A673 (cell line): ENCODE results near the gene TTR.

Source experiments
- EZH2 ChIP-seq: fragments of 200-600 bp; sonication (generic); IDR thresholded peaks from 2 replicates; pipeline ENCODE4 v1.6.1; 2017; ENCODE audit warnings: borderline replicate concordance, low read depth, mild to moderate bottlenecking, mixed read lengths, antibody characterized with exemption, low read length; ENCODE audit not compliant: poor library complexity, severe bottlenecking
- TF ChIP-seq, protein P1 (sequence below): fragments of 300-800, 200-600 bp; sonication (generic); conservative IDR thresholded peaks from 2 replicates; pipeline ENCODE4 v1.5.1; 2017; ENCODE audit warnings: low read depth, mild to moderate bottlenecking, antibody characterized with exemption, low read length, moderate library complexity, mixed read lengths

DNA sequence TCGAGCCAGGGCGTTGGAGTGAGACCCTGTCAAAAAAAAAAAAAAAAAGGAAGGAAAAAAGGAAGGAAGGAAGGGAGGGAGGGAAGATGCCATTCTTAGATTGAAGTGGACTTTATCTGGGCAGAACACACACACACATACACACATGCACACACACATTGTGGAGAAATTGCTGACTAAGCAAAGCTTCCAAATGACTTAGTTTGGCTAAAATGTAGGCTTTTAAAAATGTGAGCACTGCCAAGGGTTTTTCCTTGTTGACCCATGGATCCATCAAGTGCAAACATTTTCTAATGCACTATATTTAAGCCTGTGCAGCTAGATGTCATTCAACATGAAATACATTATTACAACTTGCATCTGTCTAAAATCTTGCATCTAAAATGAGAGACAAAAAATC, 564 bp upstream of the TTR start:
- TF ChIP-seq, protein P1, sequence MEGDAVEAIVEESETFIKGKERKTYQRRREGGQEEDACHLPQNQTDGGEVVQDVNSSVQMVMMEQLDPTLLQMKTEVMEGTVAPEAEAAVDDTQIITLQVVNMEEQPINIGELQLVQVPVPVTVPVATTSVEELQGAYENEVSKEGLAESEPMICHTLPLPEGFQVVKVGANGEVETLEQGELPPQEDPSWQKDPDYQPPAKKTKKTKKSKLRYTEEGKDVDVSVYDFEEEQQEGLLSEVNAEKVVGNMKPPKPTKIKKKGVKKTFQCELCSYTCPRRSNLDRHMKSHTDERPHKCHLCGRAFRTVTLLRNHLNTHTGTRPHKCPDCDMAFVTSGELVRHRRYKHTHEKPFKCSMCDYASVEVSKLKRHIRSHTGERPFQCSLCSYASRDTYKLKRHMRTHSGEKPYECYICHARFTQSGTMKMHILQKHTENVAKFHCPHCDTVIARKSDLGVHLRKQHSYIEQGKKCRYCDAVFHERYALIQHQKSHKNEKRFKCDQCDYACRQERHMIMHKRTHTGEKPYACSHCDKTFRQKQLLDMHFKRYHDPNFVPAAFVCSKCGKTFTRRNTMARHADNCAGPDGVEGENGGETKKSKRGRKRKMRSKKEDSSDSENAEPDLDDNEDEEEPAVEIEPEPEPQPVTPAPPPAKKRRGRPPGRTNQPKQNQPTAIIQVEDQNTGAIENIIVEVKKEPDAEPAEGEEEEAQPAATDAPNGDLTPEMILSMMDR, result no peak
- TF ChIP-seq EZH2, result no peak
